DOHH2 (cell line): Measurements from ENCODE around the gene FNDC3B.

Source experiments
- EZH2phosphoT487 ChIP-seq: fragments of 200-600 bp; sonication (generic); IDR thresholded peaks from 2 replicates; pipeline ENCODE4 v1.6.1; 2017; ENCODE audit warnings: borderline replicate concordance, mild to moderate bottlenecking, antibody characterized with exemption, low read length, moderate library complexity, mixed read lengths
- TF ChIP-seq, protein P1 (sequence below): fragments of 200-600 bp; sonication (generic); IDR thresholded peaks from one replicate; pipeline ENCODE4 v1.5.1; 2014; ENCODE audit warnings: antibody characterized with exemption, mild to moderate bottlenecking, low read depth, low read length; ENCODE audit not compliant: poor library complexity, severe bottlenecking

DNA sequence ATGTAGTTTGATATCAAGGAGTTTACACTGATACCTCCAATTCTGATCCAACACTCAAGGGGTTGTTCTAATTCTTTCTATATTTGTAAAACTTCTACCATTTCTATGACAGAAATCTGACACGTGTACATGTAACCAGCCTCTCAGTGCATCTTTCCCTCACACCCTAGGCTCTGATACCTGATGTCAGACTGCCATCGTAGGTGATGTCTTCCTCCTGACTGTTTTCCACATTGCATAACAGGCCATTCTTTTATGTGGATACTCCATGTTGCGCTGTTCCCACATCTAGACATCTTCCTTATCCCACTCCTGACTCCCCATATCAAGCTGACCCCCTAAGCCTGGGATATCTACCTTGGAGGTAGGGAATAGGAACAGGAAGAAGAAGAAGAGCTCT lies 159.1 kb downstream of the FNDC3B start:
- TF ChIP-seq, protein P1, sequence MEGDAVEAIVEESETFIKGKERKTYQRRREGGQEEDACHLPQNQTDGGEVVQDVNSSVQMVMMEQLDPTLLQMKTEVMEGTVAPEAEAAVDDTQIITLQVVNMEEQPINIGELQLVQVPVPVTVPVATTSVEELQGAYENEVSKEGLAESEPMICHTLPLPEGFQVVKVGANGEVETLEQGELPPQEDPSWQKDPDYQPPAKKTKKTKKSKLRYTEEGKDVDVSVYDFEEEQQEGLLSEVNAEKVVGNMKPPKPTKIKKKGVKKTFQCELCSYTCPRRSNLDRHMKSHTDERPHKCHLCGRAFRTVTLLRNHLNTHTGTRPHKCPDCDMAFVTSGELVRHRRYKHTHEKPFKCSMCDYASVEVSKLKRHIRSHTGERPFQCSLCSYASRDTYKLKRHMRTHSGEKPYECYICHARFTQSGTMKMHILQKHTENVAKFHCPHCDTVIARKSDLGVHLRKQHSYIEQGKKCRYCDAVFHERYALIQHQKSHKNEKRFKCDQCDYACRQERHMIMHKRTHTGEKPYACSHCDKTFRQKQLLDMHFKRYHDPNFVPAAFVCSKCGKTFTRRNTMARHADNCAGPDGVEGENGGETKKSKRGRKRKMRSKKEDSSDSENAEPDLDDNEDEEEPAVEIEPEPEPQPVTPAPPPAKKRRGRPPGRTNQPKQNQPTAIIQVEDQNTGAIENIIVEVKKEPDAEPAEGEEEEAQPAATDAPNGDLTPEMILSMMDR: no peak
- TF ChIP-seq EZH2phosphoT487: no peak
